ENCODE data around the gene TFCP2L1.

Gene TFCP2L1

GRCh38 chr2:121171625-121172119, 113.3 kb downstream of the TFCP2L1 start:
- no peak overlapping the region for H2BK120ac ChIP-seq (ENCODE audit: low read depth, low read length)
- H3K36me3 ChIP-seq (replicated peaks in 1 of 2; ENCODE audit: control insufficient read depth in 2 of 2, insufficient read depth in 2 of 2, low read length in 2 of 2), result no peaks in the 10 kb centered on the region
- H2AFZ ChIP-seq (ENCODE audit: low read length), result no peak overlapping the region
- no peak overlapping the region for H3K27ac ChIP-seq (replicated peaks; ENCODE audit: low read length)
- H3K4me2 ChIP-seq (ENCODE audit: insufficient read depth, low read length, poor library complexity, severe bottlenecking), result no peak overlapping the region
- H2BK12ac ChIP-seq (ENCODE audit: low read length), result no peak overlapping the region
- peak overlapping the region; percentile 10 for H3K4ac ChIP-seq (ENCODE audit: low read length)
- DNase-seq (ENCODE audit: low spot score), result no peak
- H4K8ac ChIP-seq (ENCODE audit: low read depth, low read length), result no peak overlapping the region
- H2BK5ac ChIP-seq (ENCODE audit: low read length), result no peak overlapping the region
- H4K91ac ChIP-seq (ENCODE audit: low read depth, low read length, poor library complexity), result no peak overlapping the region
- no peaks in the 10 kb centered on the region for H3K4me1 ChIP-seq (ENCODE audit: control insufficient read depth in 2 of 2, insufficient read depth in 1 of 2, low read depth in 1 of 2, low read length in 2 of 2)
- peaks cover 0 to 2% of the 10 kb centered on the region in 2 donors for H3K9me3 ChIP-seq (replicated peaks in 1 of 2; ENCODE audit: control insufficient read depth in 2 of 2, insufficient read depth in 1 of 2, low read depth in 1 of 2, low read length in 2 of 2)
- no peaks in the 10 kb centered on the region for H3K79me1 ChIP-seq (ENCODE audit: low read depth, low read length)
- no peak overlapping the region for H3K23ac ChIP-seq (ENCODE audit: low read depth, low read length, poor library complexity)
- no peak overlapping the region for H2AK5ac ChIP-seq (ENCODE audit: low read depth, low read length)
- no peak overlapping the region for H3K4me3 ChIP-seq (ENCODE audit: low read length in 2 of 2)
- WGBS, 2 donors (ENCODE audit: extremely low coverage in 2 of 2, insufficient read length in 2 of 2, insufficient replicate concordance in 1 of 2), result no CpG with 5 or more reads among the region's 7 CpGs
- H3K14ac ChIP-seq (ENCODE audit: low read length), result no peak overlapping the region
- no peak overlapping the region for H2BK15ac ChIP-seq (ENCODE audit: low read length)
- H3K9ac ChIP-seq (ENCODE audit: low read depth, low read length, poor library complexity), result no peak overlapping the region
- H3K18ac ChIP-seq (ENCODE audit: low read length), result no peak overlapping the region
- H3K27me3 ChIP-seq (ENCODE audit: control insufficient read depth in 3 of 3, insufficient read depth in 3 of 3, low read depth in 1 of 3, low read length in 3 of 3), result peaks cover 0 to 11% (median 0%) of the 10 kb centered on the region in 3 experiments

DNA sequence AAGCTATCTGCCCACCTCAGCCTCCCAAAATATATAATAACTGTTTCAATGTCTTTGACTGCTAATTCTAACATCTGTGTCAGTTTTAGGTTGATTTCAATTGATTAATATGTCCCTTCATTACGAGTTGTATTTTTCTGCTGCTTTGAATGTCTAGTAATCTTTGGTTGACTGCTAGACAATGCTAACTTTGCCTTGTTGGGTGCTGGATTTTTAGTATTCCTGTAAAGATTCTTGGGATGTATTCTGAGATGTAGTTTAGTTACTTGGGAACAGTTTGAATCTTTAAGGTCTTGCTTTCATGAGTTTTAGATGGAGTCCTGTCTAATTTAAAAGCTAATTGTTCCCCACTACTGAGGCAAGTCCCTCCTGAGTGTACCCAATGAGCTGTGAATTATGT, 114.4 kb downstream of the TFCP2L1 start:
- H4K8ac ChIP-seq (ENCODE audit: low read depth, low read length), result no peak overlapping the region
- WGBS, 2 donors (ENCODE audit: extremely low coverage in 2 of 2, insufficient read length in 2 of 2, insufficient replicate concordance in 1 of 2), result no CpG with 5 or more reads among the region's 1 CpG
- H3K36me3 ChIP-seq (replicated peaks in 1 of 2; ENCODE audit: control insufficient read depth in 2 of 2, insufficient read depth in 2 of 2, low read length in 2 of 2), result no peaks in the 10 kb centered on the region
- DNase-seq (ENCODE audit: low spot score), result no peak
- H3K4me1 ChIP-seq (ENCODE audit: control insufficient read depth in 2 of 2, insufficient read depth in 1 of 2, low read depth in 1 of 2, low read length in 2 of 2), result no peaks in the 10 kb centered on the region
- no peak overlapping the region for H2BK120ac ChIP-seq (ENCODE audit: low read depth, low read length)
- H4K91ac ChIP-seq (ENCODE audit: low read depth, low read length, poor library complexity), result no peak overlapping the region
- H2BK15ac ChIP-seq (ENCODE audit: low read length), result no peak overlapping the region
- no peak overlapping the region for H2BK5ac ChIP-seq (ENCODE audit: low read length)
- H3K18ac ChIP-seq (ENCODE audit: low read length), result no peak overlapping the region
- no peak overlapping the region for H3K4me2 ChIP-seq (ENCODE audit: insufficient read depth, low read length, poor library complexity, severe bottlenecking)
- H3K27ac ChIP-seq (replicated peaks; ENCODE audit: low read length), result no peak overlapping the region
- no peak overlapping the region for H3K4ac ChIP-seq (ENCODE audit: low read length)
- no peak overlapping the region for H2AFZ ChIP-seq (ENCODE audit: low read length)
- no peaks in the 10 kb centered on the region for H3K79me1 ChIP-seq (ENCODE audit: low read depth, low read length)
- peaks cover 0 to 7% (median 0%) of the 10 kb centered on the region in 3 experiments for H3K27me3 ChIP-seq (ENCODE audit: control insufficient read depth in 3 of 3, insufficient read depth in 3 of 3, low read depth in 1 of 3, low read length in 3 of 3)
- no peak overlapping the region for H3K9ac ChIP-seq (ENCODE audit: low read depth, low read length, poor library complexity)
- H2BK12ac ChIP-seq (ENCODE audit: low read length), result no peak overlapping the region
- H3K14ac ChIP-seq (ENCODE audit: low read length), result no peak overlapping the region
- H2AK5ac ChIP-seq (ENCODE audit: low read depth, low read length), result no peak overlapping the region
- H3K4me3 ChIP-seq (ENCODE audit: low read length in 2 of 2), result no peak overlapping the region
- peaks cover 0 to 2% of the 10 kb centered on the region in 2 donors for H3K9me3 ChIP-seq (replicated peaks in 1 of 2; ENCODE audit: control insufficient read depth in 2 of 2, insufficient read depth in 1 of 2, low read depth in 1 of 2, low read length in 2 of 2)
- H3K23ac ChIP-seq (ENCODE audit: low read depth, low read length, poor library complexity), result no peak overlapping the region

DNA sequence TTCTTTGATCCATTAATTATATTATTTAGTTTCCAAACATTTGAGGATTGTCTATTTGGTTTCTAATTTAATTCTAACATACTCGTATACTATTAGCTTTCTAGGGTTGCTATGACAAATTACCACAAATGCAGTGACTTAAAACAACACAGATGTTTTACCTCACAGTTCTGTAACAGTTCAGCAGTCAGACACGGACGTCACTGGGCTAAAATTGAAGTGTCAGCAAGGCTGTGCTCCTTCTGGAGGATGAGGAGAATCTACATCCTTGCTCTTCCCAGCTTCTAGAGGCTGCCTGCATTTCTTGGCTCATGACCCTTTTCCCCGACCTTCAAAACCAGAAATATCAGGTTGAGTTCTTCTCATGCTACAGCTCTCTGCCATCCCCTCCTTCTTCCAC, 117.6 kb downstream of the TFCP2L1 start:
- no peaks in the 10 kb centered on the region for H3K36me3 ChIP-seq (replicated peaks in 1 of 2; ENCODE audit: control insufficient read depth in 2 of 2, insufficient read depth in 2 of 2, low read length in 2 of 2)
- H2BK5ac ChIP-seq (ENCODE audit: low read length), result no peak overlapping the region
- H3K4ac ChIP-seq (ENCODE audit: low read length), result no peak overlapping the region
- WGBS, 2 donors (ENCODE audit: extremely low coverage in 2 of 2, insufficient read length in 2 of 2, insufficient replicate concordance in 1 of 2), result no CpG with 5 or more reads among the region's 4 CpGs
- peaks cover 0 to 2% of the 10 kb centered on the region in 2 donors for H3K9me3 ChIP-seq (replicated peaks in 1 of 2; ENCODE audit: control insufficient read depth in 2 of 2, insufficient read depth in 1 of 2, low read depth in 1 of 2, low read length in 2 of 2)
- DNase-seq (ENCODE audit: low spot score), result no peak
- H2AK5ac ChIP-seq (ENCODE audit: low read depth, low read length), result no peak overlapping the region
- H3K9ac ChIP-seq (ENCODE audit: low read depth, low read length, poor library complexity), result no peak overlapping the region
- H4K8ac ChIP-seq (ENCODE audit: low read depth, low read length), result no peak overlapping the region
- no peak overlapping the region for H3K23ac ChIP-seq (ENCODE audit: low read depth, low read length, poor library complexity)
- no peaks in the 10 kb centered on the region for H3K79me1 ChIP-seq (ENCODE audit: low read depth, low read length)
- no peak overlapping the region for H3K27ac ChIP-seq (replicated peaks; ENCODE audit: low read length)
- peaks cover 0 to 4% (median 0%) of the 10 kb centered on the region in 3 experiments for H3K27me3 ChIP-seq (ENCODE audit: control insufficient read depth in 3 of 3, insufficient read depth in 3 of 3, low read depth in 1 of 3, low read length in 3 of 3)
- no peak overlapping the region for H2BK120ac ChIP-seq (ENCODE audit: low read depth, low read length)
- H2AFZ ChIP-seq (ENCODE audit: low read length), result no peak overlapping the region
- no peak overlapping the region for H2BK12ac ChIP-seq (ENCODE audit: low read length)
- no peak overlapping the region for H4K91ac ChIP-seq (ENCODE audit: low read depth, low read length, poor library complexity)
- no peak overlapping the region for H2BK15ac ChIP-seq (ENCODE audit: low read length)
- no peak overlapping the region for H3K14ac ChIP-seq (ENCODE audit: low read length)
- no peak overlapping the region for H3K4me3 ChIP-seq (ENCODE audit: low read length in 2 of 2)
- H3K4me1 ChIP-seq (ENCODE audit: control insufficient read depth in 2 of 2, insufficient read depth in 1 of 2, low read depth in 1 of 2, low read length in 2 of 2), result no peaks in the 10 kb centered on the region
- H3K18ac ChIP-seq (ENCODE audit: low read length), result no peak overlapping the region
- H3K4me2 ChIP-seq (ENCODE audit: insufficient read depth, low read length, poor library complexity, severe bottlenecking), result no peak overlapping the region

Data from neuronal stem cell (in vitro differentiated cells).